Spleen (tissue), 11 donors: ENCODE measurements around the gene CHMP2B. TPM values are rescaled to one million over a fixed set of nuclear protein-coding genes. Genes with fewer than 3 reads are reported as not detected.

Experiments used
- DNase-seq: peaks from one replicate; pipeline ENCODE4 v3.0.0-alpha.2; 2020
- H3K27ac ChIP-seq, 8 donors: fragments of 200-600 bp; sonication (generic) in 7 of 8; 1 replicate in 4 of 8; 2 replicates in 4 of 8; pipeline versions ENCODE4 v1.5.0 to v1.8.0; 2016 to 2021; ENCODE audit warnings: inconsistent platforms in 4 of 8, mild to moderate bottlenecking in 4 of 8, moderate library complexity in 1 of 8
- H3K27me3 ChIP-seq, 7 donors: fragments of 200-600 bp; sonication (generic) in 6 of 7; replicated peaks in 1 of 7; 1 replicate in 4 of 7; 2 replicates in 3 of 7; pipeline versions ENCODE4 v1.5.0 to v1.8.0; 2016 to 2021; ENCODE audit warnings: inconsistent platforms in 3 of 7, mild to moderate bottlenecking in 1 of 7
- H3K36me3 ChIP-seq, 6 donors: fragments of 200-600 bp; sonication (generic) in 5 of 6; 1 replicate in 4 of 6; 2 replicates in 2 of 6; pipeline versions ENCODE4 v1.5.0 to v1.8.0; 2016 to 2021; ENCODE audit warnings: inconsistent platforms in 2 of 6
- H3K4me1 ChIP-seq, 6 donors: fragments of 200-600 bp; sonication (generic) in 5 of 6; 1 replicate in 3 of 6; 2 replicates in 3 of 6; pipeline versions ENCODE4 v1.5.0 to v1.8.0; 2016 to 2021; ENCODE audit warnings: inconsistent platforms in 3 of 6
- H3K4me3 ChIP-seq, 8 donors: fragments of 200-600 bp; sonication (generic) in 7 of 8; 1 replicate in 4 of 8; 2 replicates in 4 of 8; pipeline versions ENCODE4 v1.5.0 to v1.8.0; 2016 to 2021; ENCODE audit warnings: inconsistent platforms in 4 of 8, mild to moderate bottlenecking in 4 of 8, moderate library complexity in 2 of 8
- H3K9me3 ChIP-seq, 8 donors: fragments of 200-600 bp; sonication (generic) in 7 of 8; 1 replicate in 4 of 8; 2 replicates in 4 of 8; pipeline versions ENCODE4 v1.5.0 to v1.8.0; 2016 to 2021; ENCODE audit warnings: inconsistent platforms in 4 of 8
- CTCF ChIP-seq, 11 experiments: fragments of 200-600 bp in 7 of 11; fragments of 450-650 bp in 4 of 11; sonication (generic) in 4 of 11; IDR thresholded peaks in 8 of 11; conservative IDR thresholded peaks in 3 of 11; 1 replicate in 7 of 11; 2 replicates in 4 of 11; pipeline versions ENCODE4 v1.4.0 to v1.8.0; 2016 to 2021; ENCODE audit warnings: antibody characterized with exemption in 11 of 11, inconsistent platforms in 4 of 11, mild to moderate bottlenecking in 1 of 11
- POLR2A ChIP-seq, 3 donors: fragments of 450-650 bp; IDR thresholded peaks; one replicate each; pipeline ENCODE4 v1.5.1; 2017; ENCODE audit warnings: antibody characterized with exemption in 3 of 3, mild to moderate bottlenecking in 1 of 3
- POLR2AphosphoS5 ChIP-seq, 3 donors: sonication (generic); formaldehyde crosslinking; IDR thresholded peaks; one replicate each; pipeline ENCODE4 v1.5.1; 2017; ENCODE audit warnings: antibody characterized with exemption in 3 of 3
- WGBS, 5 donors: extraction: QIAGEN DNeasy Blood & Tissue Kit in 3 of 5; methylation state at CpG; one replicate each; pipeline versions ENCODE4 v1.1.5 to v1.1.7; 2013 to 2018; 5-methylcytosine and 5-hydroxymethylcytosine counted together
- intact Hi-C: fragments of 100-400 bp; cut with DNase I; formaldehyde crosslinking; loops from one replicate; pipeline ENCODE4 v1.15.0; 2023; ENCODE audit warnings: low total_unique reads
- polyA plus RNA-seq, 3 donors: library from polyadenylated mRNA; stranded (reverse); fragments of 200-250 nt; gene quantifications; one replicate each; pipeline ENCODE4 v1.2.1, GENCODE V29; 2013
- total RNA-seq, 7 donors: library from RNA; depleted of rRNA in 3 of 7; stranded (reverse); fragments of >200 nt in 3 of 7; fragmentation: NEBNext Ultra II Directional in 4 of 7; extraction: Animal tissue kit (Norgen Biotek cat#: 25700) in 4 of 7; gene quantifications; one replicate each; pipeline versions ENCODE4 v1.1.0 to v1.2.1, GENCODE V29; 2016 to 2021
- donor health status: healthy with polysubstance abuse.
- donor health status: DM: no; HTN: no; CAD: no; lungs with moderate emphysema.
- donor health status: DM: no; HTN: no; CAD: no.
- donor health status: Bipolar disorder and iron deficiency.
- donor health status: healthy.
- donor health status: DM: no; HTN: no; CAD: no.
- donor health status: DM: yes; HTN: yes; CAD: no.

Gene CHMP2B
- total and polyA plus RNA-seq, 10 donors: 14.7 to 39.2 (median 31.6) TPM

GRCh38 chr3:87267953-87268645, 41.0 kb downstream of the CHMP2B start:
- 68 to 75% (median 72%) methylated on average over 8 of the region's 8 CpGs for WGBS, 5 donors

GRCh38 chr3:87268646-87269211, 41.6 kb downstream of the CHMP2B start:
- Histone ChIP-seq H3K4me3 (no peak overlapping the region), H3K27ac (peak overlapping the region in 2 of 8 donors; percentile 40 to 44)

More at GRCh38 chr3:87267953-87268645, 41.0 kb downstream of the CHMP2B start:
- H3K4me1 ChIP-seq: peaks cover 0 to 39% (median 15%) of the 10 kb centered on the region in 6 donors
- no peaks in the 10 kb centered on the region for H3K36me3 ChIP-seq
- intact Hi-C loops: no loop called here
- no peak overlapping the region for H3K4me3 ChIP-seq
- no peaks in the 10 kb centered on the region for H3K9me3 ChIP-seq
- H3K27me3 ChIP-seq: no peaks in the 10 kb centered on the region
- H3K27ac ChIP-seq: peak overlapping the region in 3 of 8 donors; percentile 1 to 44 (median 40)
- no peak for TF ChIP-seq POLR2A (IDR thresholded peaks at IDR 0.05)
- no peak for TF ChIP-seq POLR2AphosphoS5 (IDR thresholded peaks at IDR 0.05)
- TF ChIP-seq CTCF (IDR thresholded peaks at IDR 0.05 in 8 of 11, conservative IDR thresholded peaks at IDR 0.05 in 3 of 11): no peak
- DNase-seq: no peak

GRCh38 chr3:87269723-87270122, 42.6 kb downstream of the CHMP2B start:
- H3K9me3 ChIP-seq: no peaks in the 10 kb centered on the region
- no peak overlapping the region for H3K27ac ChIP-seq
- H3K4me3 ChIP-seq: no peak overlapping the region
- no peaks in the 10 kb centered on the region for H3K36me3 ChIP-seq
- TF ChIP-seq CTCF (IDR thresholded peaks at IDR 0.05 in 8 of 11, conservative IDR thresholded peaks at IDR 0.05 in 3 of 11): no peak
- no peak for TF ChIP-seq POLR2AphosphoS5 (IDR thresholded peaks at IDR 0.05)
- no peak for TF ChIP-seq POLR2A (IDR thresholded peaks at IDR 0.05)
- intact Hi-C loops: no loop called here
- no peaks in the 10 kb centered on the region for H3K27me3 ChIP-seq
- no peak for DNase-seq
- peaks cover 0 to 41% (median 16%) of the 10 kb centered on the region in 6 donors for H3K4me1 ChIP-seq

More at GRCh38 chr3:87268646-87269211, 41.6 kb downstream of the CHMP2B start:
- WGBS, 5 donors: 73 to 91% (median 86%) methylated on average over 4 of the region's 4 CpGs
- Histone ChIP-seq H3K4me1 (peaks cover 0 to 41% (median 16%) of the 10 kb centered on the region in 6 donors), H3K36me3 (no peaks in the 10 kb centered on the region), H3K9me3 (no peaks in the 10 kb centered on the region), H3K27me3 (no peaks in the 10 kb centered on the region)
- TF ChIP-seq CTCF (IDR thresholded peaks at IDR 0.05 in 8 of 11, conservative IDR thresholded peaks at IDR 0.05 in 3 of 11) (no peak), POLR2AphosphoS5 (IDR thresholded peaks at IDR 0.05) (no peak)
- DNase-seq: no peak
- intact Hi-C loops: no loop called here

- 12 to 27% (median 22%) methylated on average over 4 of the region's 4 CpGs for WGBS, 5 donors
- intact Hi-C loops: no loop called here
- no peaks in the 10 kb centered on the region for H3K36me3 ChIP-seq
- H3K4me1 ChIP-seq: peaks cover 0 to 41% (median 16%) of the 10 kb centered on the region in 6 donors
- no peaks in the 10 kb centered on the region for H3K9me3 ChIP-seq
- H3K27me3 ChIP-seq: no peaks in the 10 kb centered on the region
- H3K27ac ChIP-seq: peak overlapping the region in 7 of 8 donors; percentile 32 to 83 (median 69)
- peak overlapping the region in 1 of 8 donors; percentile 17 for H3K4me3 ChIP-seq
- TF ChIP-seq POLR2A (IDR thresholded peaks at IDR 0.05) (no peak), POLR2AphosphoS5 (IDR thresholded peaks at IDR 0.05) (peak in 1 of 3 donors; percentile 40)
- no peak for DNase-seq
Observed at GRCh38 chr3:87270908-87271700, 44.0 kb downstream of the CHMP2B start.
